Effector memory CD4-positive, alpha-beta T cell (primary cell): Measurements from ENCODE around the gene PLAU.

Experiments used
- DNase-seq, 3 donors: peaks; one replicate each; pipeline ENCODE4 v3.0.0-alpha.2; 2020
- H3K27ac ChIP-seq: 2 replicates; pipeline ENCODE4 v1.7.0; 2013; ENCODE audit warnings: mild to moderate bottlenecking, low read length, moderate library complexity; ENCODE audit not compliant: insufficient read depth, poor library complexity, severe bottlenecking
- H3K27me3 ChIP-seq: replicated peaks from 2 replicates; pipeline ENCODE4 v1.7.0; 2013; ENCODE audit warnings: mild to moderate bottlenecking, low read length; ENCODE audit not compliant: insufficient read depth, control insufficient read depth, poor library complexity, severe bottlenecking
- H3K36me3 ChIP-seq: 2 replicates; pipeline ENCODE4 v1.7.0; 2013; ENCODE audit warnings: mild to moderate bottlenecking, low read length, moderate library complexity; ENCODE audit not compliant: control insufficient read depth, insufficient read depth
- H3K4me1 ChIP-seq: 2 replicates; pipeline ENCODE4 v1.7.0; 2013; ENCODE audit warnings: low read length, mild to moderate bottlenecking; ENCODE audit not compliant: control insufficient read depth, insufficient read depth, poor library complexity, severe bottlenecking
- H3K4me3 ChIP-seq: 2 replicates; pipeline ENCODE4 v1.7.0; 2013; ENCODE audit warnings: low read length, low read depth, mild to moderate bottlenecking; ENCODE audit not compliant: insufficient read depth, poor library complexity, severe bottlenecking
- H3K9me3 ChIP-seq: 2 replicates; pipeline ENCODE4 v1.7.0; 2013; ENCODE audit warnings: mild to moderate bottlenecking, low read length, moderate library complexity; ENCODE audit not compliant: control insufficient read depth

The PLAU gene

DNA sequence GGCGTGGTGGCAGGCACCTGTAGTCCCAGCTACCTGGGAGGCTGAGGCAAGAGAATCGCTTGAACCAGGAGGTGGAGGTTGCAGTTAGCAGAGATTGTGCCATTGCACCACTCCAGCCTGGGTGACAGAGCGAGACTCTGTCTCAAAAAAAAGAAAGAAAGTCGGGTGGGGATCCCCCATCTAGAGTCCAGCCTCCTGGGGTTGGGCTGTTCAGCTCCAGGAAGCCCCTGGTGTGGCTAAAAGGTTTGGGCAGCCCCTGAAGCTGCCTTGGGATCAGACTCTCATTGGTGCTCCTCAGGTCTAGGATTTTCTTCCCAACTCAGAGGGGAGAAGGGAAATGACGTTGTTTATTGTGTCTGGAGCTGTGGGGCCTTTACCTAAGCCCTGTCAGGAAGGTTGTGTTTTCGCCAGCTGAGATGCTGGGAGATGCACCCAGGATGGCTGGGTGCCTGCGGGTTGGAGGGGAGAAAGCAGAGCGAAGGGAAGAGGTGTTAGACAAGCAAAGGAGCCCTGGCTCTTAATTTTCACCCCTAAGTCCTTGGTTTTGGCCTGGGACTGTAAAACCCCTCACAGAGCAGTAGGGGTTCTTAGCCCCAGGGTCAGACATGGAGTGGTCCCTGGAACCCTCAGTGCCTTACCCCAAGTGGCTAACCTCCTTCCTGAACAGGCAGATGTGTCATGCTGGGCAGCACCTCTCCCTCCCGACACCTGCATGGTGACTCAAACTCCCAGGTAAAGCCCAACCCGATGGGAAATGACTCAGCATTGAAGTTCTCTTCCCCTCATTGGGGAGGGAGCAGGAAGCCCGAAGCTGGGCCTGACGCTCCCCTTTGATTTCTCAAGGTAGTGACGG is 21.1 kb downstream of the PLAU start:
- H3K4me3 ChIP-seq: no peak overlapping the region
- DNase-seq: peak; percentile 33 to 55 (median 34)
- H3K36me3 ChIP-seq: no peaks in the 10 kb centered on the region
- no peaks in the 10 kb centered on the region for H3K9me3 ChIP-seq
- no peak overlapping the region for H3K27ac ChIP-seq
- H3K4me1 ChIP-seq: peaks cover 8% of the 10 kb centered on the region
- H3K27me3 ChIP-seq: no peaks in the 10 kb centered on the region

DNA sequence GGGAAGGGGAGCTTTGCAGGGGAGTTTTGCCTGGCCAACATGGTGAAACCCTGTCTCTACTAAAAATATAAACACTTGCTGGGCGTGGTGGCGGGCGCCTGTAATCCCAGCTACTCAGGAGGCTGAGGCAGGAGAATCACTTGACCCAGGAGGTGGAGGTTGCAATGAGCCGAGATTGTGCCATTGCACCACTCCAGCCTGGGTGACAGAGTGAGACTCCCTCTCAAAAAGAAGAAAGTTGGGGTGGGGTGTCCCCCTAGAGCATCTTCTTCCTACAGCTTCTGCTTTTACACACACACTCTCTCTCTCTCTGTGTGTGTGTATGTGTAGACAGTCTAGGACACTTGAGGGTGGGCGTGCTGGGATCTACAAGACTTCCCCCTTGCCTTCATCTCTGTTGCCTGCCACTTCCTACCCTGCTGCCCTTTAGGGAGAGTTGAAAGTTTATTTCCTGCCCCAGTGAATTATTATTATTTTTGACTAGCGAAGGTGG is 21.7 kb downstream of the PLAU start:
- H3K4me1 ChIP-seq: peaks cover 8% of the 10 kb centered on the region
- H3K27ac ChIP-seq: no peak overlapping the region
- no peak for DNase-seq
- no peaks in the 10 kb centered on the region for H3K27me3 ChIP-seq
- H3K4me3 ChIP-seq: no peak overlapping the region
- H3K36me3 ChIP-seq: no peaks in the 10 kb centered on the region
- no peaks in the 10 kb centered on the region for H3K9me3 ChIP-seq

DNA sequence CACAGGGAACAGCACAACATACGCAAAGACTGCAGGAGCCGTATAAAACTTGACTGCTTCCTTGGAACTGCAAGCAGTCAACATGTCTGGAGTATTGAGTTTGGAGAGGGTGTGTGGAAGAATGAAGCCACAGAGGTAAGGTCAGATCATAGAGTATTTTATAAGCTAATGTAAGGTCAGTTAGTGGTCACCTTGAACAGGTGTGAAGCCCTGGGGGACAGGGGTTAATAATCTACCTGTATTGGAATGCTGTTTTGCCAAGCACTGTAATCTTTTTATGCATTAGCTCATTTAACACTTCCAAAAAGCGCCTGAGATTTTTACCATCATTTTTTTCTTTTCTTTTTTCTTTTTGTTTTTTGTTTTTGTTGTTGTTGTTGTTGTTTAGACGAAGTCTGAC is 23.1 kb downstream of the PLAU start:
- no peak for DNase-seq
- Histone ChIP-seq H3K27me3 (no peaks in the 10 kb centered on the region), H3K4me1 (peaks cover 8% of the 10 kb centered on the region), H3K27ac (no peak overlapping the region), H3K9me3 (no peaks in the 10 kb centered on the region), H3K4me3 (no peak overlapping the region), H3K36me3 (no peaks in the 10 kb centered on the region)

DNA sequence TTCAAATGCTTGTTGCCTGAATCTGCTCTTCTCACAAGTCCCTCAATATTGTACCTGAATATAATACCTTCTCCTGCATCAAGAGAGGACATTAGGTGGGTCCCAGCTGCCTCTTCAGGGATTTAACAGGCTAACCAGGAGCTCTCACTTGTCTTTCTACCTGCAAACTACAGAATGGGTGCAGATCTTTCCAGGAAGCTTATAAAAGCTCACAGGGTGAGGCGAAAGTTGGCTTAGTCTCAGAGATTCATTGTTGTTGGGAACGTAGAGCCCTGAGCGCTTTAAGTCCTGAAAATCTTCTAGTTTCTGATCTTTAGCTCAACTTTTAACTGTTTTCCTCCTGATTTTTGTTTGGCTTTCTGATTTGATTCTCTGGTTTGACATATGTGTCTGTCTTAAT is 25.0 kb downstream of the PLAU start:
- Histone ChIP-seq H3K27ac (no peak overlapping the region), H3K27me3 (no peaks in the 10 kb centered on the region), H3K4me3 (no peak overlapping the region), H3K36me3 (no peaks in the 10 kb centered on the region), H3K4me1 (peaks cover 14% of the 10 kb centered on the region), H3K9me3 (no peaks in the 10 kb centered on the region)
- DNase-seq: no peak

- no peak overlapping the region for H3K27ac ChIP-seq
- no peaks in the 10 kb centered on the region for H3K36me3 ChIP-seq
- H3K27me3 ChIP-seq: no peaks in the 10 kb centered on the region
- DNase-seq: no peak
- H3K9me3 ChIP-seq: no peaks in the 10 kb centered on the region
- no peak overlapping the region for H3K4me3 ChIP-seq
- H3K4me1 ChIP-seq: peaks cover 7% of the 10 kb centered on the region
These were observed 26.6 kb downstream of the PLAU start for GRCh38 chr10:73937333-73938043.

GRCh38 chr10:73940634-73941221 is 29.8 kb downstream of the PLAU start:
- no peak overlapping the region for H3K4me3 ChIP-seq
- H3K27ac ChIP-seq: no peak overlapping the region
- H3K36me3 ChIP-seq: no peaks in the 10 kb centered on the region
- no peaks in the 10 kb centered on the region for H3K27me3 ChIP-seq
- peak; percentile 63 to 73 (median 66) for DNase-seq
- no peaks in the 10 kb centered on the region for H3K9me3 ChIP-seq
- H3K4me1 ChIP-seq: peaks cover 7% of the 10 kb centered on the region

DNA sequence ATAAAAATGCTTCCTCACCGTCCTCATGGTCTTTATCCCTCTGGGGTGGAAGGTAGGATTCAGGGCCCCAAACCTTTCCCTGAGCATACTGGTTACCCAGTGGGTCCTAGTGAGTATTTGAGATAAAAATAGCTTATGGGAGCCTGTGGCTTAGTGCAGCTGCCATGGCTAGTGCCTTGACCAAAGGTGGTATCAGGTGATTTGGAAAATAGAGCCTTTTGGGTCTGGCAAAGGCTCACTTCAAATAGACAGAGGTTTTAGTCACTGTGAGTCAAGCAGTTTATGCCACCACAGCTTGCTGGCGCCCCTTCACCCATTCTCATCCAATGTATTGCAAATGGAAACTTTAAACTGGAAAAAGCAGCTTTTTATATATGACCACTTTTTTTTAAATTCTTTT is 30.4 kb downstream of the PLAU start:
- DNase-seq: no peak
- no peak overlapping the region for H3K4me3 ChIP-seq
- no peak overlapping the region for H3K27ac ChIP-seq

GRCh38 chr10:73944356-73945100 is 33.6 kb downstream of the PLAU start:
- Histone ChIP-seq H3K27ac (no peak overlapping the region), H3K4me3 (no peak overlapping the region), H3K9me3 (no peaks in the 10 kb centered on the region), H3K36me3 (no peaks in the 10 kb centered on the region), H3K27me3 (no peaks in the 10 kb centered on the region), H3K4me1 (peaks cover 7% of the 10 kb centered on the region)
- no peak for DNase-seq

More for the DNA sequence above, 30.4 kb downstream of the PLAU start:
- Histone ChIP-seq H3K36me3 (no peaks in the 10 kb centered on the region), H3K4me1 (peaks cover 7% of the 10 kb centered on the region), H3K27me3 (no peaks in the 10 kb centered on the region), H3K9me3 (no peaks in the 10 kb centered on the region)

DNA sequence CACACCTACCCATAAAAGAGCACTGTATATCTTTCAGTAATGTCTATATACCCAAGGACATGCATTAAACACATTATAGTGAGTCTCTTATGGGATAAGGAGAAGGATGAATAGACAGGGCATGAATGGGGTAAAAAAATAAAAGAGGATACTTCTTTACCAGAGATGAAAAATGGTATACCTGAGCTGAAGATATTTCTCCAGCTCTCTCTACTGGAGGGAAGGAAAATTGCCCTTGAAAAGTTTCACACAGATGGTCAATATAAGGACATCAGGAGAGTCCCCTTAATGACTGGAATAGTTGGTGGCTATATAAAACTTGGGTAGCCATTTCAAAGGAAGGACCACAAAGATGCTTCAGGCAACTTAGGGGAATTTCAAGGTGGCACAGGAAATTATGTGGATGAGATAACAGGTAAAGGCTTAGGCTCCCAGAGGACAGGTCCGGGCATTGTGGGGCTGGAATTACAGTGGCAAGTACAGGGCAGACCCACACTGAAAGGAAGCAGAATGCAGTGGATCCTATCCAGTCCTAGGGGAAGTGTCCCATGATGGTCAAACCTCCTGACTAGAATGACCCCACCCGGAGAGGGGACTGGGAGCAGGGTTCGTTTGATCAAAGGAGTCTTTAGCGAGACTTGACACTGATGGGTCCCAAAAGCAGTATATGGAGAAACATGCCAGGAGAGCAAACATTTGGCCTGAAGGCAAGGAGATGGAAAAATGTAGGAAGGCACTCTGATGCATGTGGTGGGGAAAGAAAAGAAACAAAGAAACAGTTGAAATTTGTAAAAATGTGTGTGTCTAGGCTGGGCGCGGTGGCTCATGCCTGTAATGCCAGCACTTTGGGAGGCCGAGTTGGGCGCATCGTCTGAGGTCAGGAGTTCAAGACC is 35.6 kb downstream of the PLAU start:
- Histone ChIP-seq H3K9me3 (no peaks in the 10 kb centered on the region), H3K4me3 (no peak overlapping the region), H3K4me1 (no peaks in the 10 kb centered on the region), H3K36me3 (no peaks in the 10 kb centered on the region), H3K27me3 (no peaks in the 10 kb centered on the region), H3K27ac (no peak overlapping the region)
- DNase-seq: no peak
